Measurements from ENCODE around the gene RILP. TPM values are rescaled to one million over a fixed set of nuclear protein-coding genes. Genes with fewer than 3 reads are reported as not detected.

Gene RILP
- total RNA-seq, 1 donor from 2014 or later, result 1.2 TPM

DNA sequence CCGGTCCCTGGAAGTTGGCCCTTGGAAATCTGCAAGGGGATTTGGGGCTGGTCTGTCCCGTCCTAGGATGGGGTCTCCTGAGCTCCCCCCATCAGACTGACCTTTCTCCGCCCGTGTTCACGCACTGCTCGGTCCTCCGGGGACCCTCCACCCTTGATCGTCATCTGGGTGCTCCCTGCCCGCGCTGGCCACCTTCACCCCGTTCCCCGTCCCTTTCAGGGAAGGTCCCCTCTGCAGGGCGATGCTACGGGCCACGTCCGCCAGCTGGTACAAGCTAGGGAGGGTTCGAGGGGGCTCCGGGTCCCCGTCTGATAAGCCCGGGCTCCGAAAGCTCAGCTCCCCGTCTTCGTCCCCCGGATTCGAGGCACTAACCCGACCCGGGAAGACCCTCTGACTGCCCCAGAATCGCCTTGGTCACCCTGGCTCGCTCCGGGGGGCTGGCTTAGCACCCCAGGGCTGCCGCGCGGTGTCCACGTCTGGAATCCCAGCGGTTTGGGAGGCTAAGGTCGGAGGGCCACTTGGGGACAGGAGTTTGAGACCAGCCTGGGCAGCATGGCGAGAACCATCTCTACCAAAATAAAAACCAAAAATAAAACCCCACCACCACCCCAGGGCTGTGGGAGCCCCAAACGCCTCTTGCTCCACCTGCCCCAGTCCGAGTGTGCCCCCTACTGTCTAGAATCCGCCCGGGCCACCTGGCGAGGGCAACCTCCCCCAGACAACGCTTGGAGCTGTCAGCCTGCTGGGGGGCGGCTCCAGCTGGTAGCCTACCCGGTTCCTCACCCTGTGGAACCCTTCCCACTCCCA is 20.0 kb downstream of the RILP start:
- Mint-ChIP-seq H3K4me1 (ENCODE audit: low read depth) (peaks cover 14% of the 10 kb centered on the region), H3K4me3 (ENCODE audit: low read depth) (peak overlapping the region; percentile 73), H3K27ac (peak overlapping the region; percentile 88), H3K36me3 (ENCODE audit: insufficient read depth) (no peaks in the 10 kb centered on the region), H3K9me3 (ENCODE audit: low read depth) (no peaks in the 10 kb centered on the region), H3K27me3 (peaks cover 34% of the 10 kb centered on the region)
- TF ChIP-seq, protein P1, sequence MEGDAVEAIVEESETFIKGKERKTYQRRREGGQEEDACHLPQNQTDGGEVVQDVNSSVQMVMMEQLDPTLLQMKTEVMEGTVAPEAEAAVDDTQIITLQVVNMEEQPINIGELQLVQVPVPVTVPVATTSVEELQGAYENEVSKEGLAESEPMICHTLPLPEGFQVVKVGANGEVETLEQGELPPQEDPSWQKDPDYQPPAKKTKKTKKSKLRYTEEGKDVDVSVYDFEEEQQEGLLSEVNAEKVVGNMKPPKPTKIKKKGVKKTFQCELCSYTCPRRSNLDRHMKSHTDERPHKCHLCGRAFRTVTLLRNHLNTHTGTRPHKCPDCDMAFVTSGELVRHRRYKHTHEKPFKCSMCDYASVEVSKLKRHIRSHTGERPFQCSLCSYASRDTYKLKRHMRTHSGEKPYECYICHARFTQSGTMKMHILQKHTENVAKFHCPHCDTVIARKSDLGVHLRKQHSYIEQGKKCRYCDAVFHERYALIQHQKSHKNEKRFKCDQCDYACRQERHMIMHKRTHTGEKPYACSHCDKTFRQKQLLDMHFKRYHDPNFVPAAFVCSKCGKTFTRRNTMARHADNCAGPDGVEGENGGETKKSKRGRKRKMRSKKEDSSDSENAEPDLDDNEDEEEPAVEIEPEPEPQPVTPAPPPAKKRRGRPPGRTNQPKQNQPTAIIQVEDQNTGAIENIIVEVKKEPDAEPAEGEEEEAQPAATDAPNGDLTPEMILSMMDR (IDR thresholded peaks at IDR 0.05; ENCODE audit: unreplicated experiment), result peak; percentile 50
- no peak for DNase-seq (ENCODE audit: low spot score, unreplicated experiment)

GRCh38 chr17:1628856-1629503 is 20.7 kb downstream of the RILP start:
- Mint-ChIP-seq H3K36me3 (ENCODE audit: insufficient read depth) (no peaks in the 10 kb centered on the region), H3K9me3 (ENCODE audit: low read depth) (no peaks in the 10 kb centered on the region), H3K27me3 (peaks cover 34% of the 10 kb centered on the region), H3K27ac (peak overlapping the region; percentile 94), H3K4me1 (ENCODE audit: low read depth) (peaks cover 14% of the 10 kb centered on the region), H3K4me3 (ENCODE audit: low read depth) (peak overlapping the region; percentile 85)
- DNase-seq (ENCODE audit: low spot score, unreplicated experiment), result peak; percentile 92
- TF ChIP-seq, protein P1 (IDR thresholded peaks at IDR 0.05; ENCODE audit: unreplicated experiment), result peak; percentile 53

DNA sequence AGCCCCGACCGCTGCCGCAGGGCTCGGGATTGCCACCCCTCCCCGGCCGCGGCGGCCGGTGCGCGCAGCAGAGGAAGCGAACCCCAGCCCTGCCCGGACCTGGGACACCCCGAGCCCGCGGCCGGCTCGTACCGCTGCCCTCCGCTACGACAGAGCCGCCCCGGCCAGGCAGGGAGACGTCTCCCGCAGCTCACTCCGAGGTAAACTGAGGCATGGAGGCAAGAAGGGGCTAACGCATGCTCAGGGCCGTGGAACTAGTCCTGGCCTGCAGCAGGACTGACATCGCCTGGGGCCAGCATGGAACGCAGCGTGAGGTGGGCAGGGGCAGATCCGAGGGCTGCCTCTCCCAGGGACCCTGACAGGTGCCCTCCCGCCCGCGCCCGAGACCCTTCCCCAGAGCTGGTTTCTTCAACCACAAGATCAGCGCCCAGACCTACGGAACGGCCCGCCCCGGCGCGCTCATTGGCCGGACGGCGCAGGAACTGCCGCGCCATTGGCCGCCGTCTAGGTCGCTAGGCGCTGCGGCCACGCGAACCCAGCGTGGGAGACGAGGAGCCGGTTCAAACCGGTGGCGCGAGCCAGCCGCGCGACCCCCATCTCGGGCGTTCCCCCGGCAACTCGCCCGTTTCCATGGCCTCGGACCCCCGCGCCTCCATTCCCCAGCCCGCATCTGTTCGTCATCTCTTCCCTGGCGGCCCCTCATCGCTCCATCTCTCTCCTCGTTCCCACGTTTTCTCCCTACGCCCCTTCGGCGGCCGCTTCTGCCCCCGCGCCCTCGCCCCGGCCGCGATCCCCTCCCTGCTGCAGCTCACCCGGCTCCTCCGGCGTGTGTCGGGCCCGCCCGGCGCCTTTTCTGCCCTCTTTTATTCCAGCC is 21.4 kb downstream of the RILP start, which contains the start of gene SLC43A2:
SLC43A2 (minus strand) TSS at position 853 of the 874 bp plus-strand sequence. CDS start 960 bp downstream, outside the sequence.
- TF ChIP-seq, protein P1 (IDR thresholded peaks at IDR 0.05; ENCODE audit: unreplicated experiment), result no peak

DNA sequence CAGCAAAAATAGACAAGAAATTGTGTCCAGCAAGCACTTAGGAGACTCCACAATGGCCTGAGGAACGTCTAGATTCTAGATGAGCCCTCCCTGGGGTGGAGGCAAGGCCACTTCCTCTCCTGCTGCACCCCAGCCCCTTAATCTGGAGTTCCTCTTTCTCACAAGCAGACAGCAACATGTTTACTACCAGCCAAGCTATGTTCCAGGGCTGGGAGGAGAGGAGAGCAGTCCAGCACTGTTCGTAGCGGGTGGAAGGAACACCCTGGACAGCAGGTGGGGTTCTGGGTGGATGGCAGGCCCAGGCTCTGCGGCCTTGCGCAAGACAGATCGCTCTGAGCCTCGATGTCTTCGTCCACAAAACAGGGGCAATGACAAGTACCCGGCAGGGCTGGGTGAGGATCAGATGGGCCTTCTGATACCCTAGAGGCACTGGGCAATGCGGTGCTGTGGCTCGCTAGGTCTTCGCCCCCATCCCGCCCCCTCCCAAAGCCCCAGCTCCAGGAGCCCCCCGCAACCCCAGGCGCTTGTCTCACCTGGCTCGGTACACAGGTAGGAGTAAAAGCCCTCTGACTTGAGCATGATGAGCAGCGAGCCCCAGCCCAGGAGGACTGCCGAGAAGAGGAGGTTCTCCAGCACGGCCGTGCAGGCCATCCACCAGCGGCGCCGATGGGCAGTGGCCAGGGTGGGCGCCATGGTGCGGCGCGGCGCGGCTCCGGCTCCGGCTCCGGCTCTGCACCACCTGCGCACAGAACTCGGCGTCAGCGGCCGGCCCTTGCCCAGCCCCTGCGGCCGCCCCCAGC is 22.3 kb downstream of the RILP start:
- DNase-seq (ENCODE audit: low spot score, unreplicated experiment), result no peak
- Mint-ChIP-seq H3K4me3 (ENCODE audit: low read depth) (peak overlapping the region; percentile 68), H3K36me3 (ENCODE audit: insufficient read depth) (no peaks in the 10 kb centered on the region), H3K4me1 (ENCODE audit: low read depth) (peaks cover 14% of the 10 kb centered on the region), H3K27me3 (peaks cover 34% of the 10 kb centered on the region), H3K27ac (no peak overlapping the region), H3K9me3 (ENCODE audit: low read depth) (no peaks in the 10 kb centered on the region)
- TF ChIP-seq, protein P1 (IDR thresholded peaks at IDR 0.05; ENCODE audit: unreplicated experiment), result no peak

More for the DNA sequence above, 21.4 kb downstream of the RILP start, which contains the start of gene SLC43A2:
- Mint-ChIP-seq H3K27me3 (peaks cover 34% of the 10 kb centered on the region), H3K4me1 (ENCODE audit: low read depth) (peaks cover 14% of the 10 kb centered on the region), H3K27ac (peak within 1 kb of the TSS; percentile 94), H3K9me3 (ENCODE audit: low read depth) (no peaks in the 10 kb centered on the region), H3K36me3 (ENCODE audit: insufficient read depth) (no peaks in the 10 kb centered on the region), H3K4me3 (ENCODE audit: low read depth) (peak within 1 kb of the TSS; percentile 85)
- peak; percentile 75 for DNase-seq (ENCODE audit: low spot score, unreplicated experiment)
